Activated CD4-positive, alpha-beta T cell treated with anti-CD3 and anti-CD28 coated beads for 36 hours (primary cell): Measurements from ENCODE around the gene PXYLP1. TPM values are rescaled to one million over a fixed set of nuclear protein-coding genes. Genes with fewer than 3 reads are reported as not detected.
A peak's percentile ranks its signal among the peaks of the same experiment; 100 is the strongest.

ENCODE experiments used
- ATAC-seq: fragments of 200-7000 bp; cut with Tn5 transposase; one replicate; pipeline ENCODE4 v1.10.0; 2021; ENCODE audit warnings: mild to moderate bottlenecking, moderate library complexity
- CTCF ChIA-PET: fragments of 350-600 bp; sonication (Branson Sonifier 250); formaldehyde crosslinking; loops from one replicate; lab custom pipeline; 2021; ENCODE audit warnings: antibody characterized with exemption; lab: Charles Lee
- POLR2A ChIA-PET: fragments of 350-600 bp; sonication (Branson Sonifier 250); formaldehyde crosslinking; loops from one replicate; lab custom pipeline; 2021; ENCODE audit warnings: antibody characterized with exemption, inconsistent platforms; lab: Charles Lee
- DNase-seq: peaks from one replicate; pipeline ENCODE4 v3.0.0-alpha.2; 2020
- H3K27ac Mint-ChIP-seq: one replicate; pipeline ENCODE4 v1.8.0; 2021; ENCODE audit warnings: mixed read lengths
- H3K27me3 Mint-ChIP-seq: one replicate; pipeline ENCODE4 v1.8.0; 2021; ENCODE audit warnings: mixed read lengths
- H3K36me3 Mint-ChIP-seq: one replicate; pipeline ENCODE4 v1.8.0; 2021; ENCODE audit warnings: low read depth, mixed read lengths
- H3K4me1 Mint-ChIP-seq: one replicate; pipeline ENCODE4 v1.8.0; 2021; ENCODE audit warnings: mixed read lengths
- H3K4me3 Mint-ChIP-seq: one replicate; pipeline ENCODE4 v1.8.0; 2021; ENCODE audit warnings: mild to moderate bottlenecking, moderate library complexity, mixed read lengths
- H3K9me3 Mint-ChIP-seq: one replicate; pipeline ENCODE4 v1.8.0; 2021; ENCODE audit warnings: low read depth, mixed read lengths
- intact Hi-C, 2 experiments: fragments of 100-400 bp; cut with DNase I in 1 of 2; cut with micrococcal nuclease in 1 of 2; formaldehyde crosslinking; loops; one replicate each; pipeline versions ENCODE4 v1.14.2 to v1.15.1; 2022 to 2024; cut with DNase I, micrococcal nuclease
- total RNA-seq, 2 experiments: library from RNA; stranded (reverse); gene quantifications; one replicate each; pipeline ENCODE4 v1.2.3, GENCODE V29; 2021

PXYLP1 gene
- 10 to 100 TPM; 10.3 to 12.2 TPM for total RNA-seq

GRCh38 chr3:141231101-141231951, at the start of gene PXYLP1:
TSS of gene PXYLP1 (plus strand) at chr3:141231825. CDS start at chr3:141260176, 28,351 bp downstream.
- Mint-ChIP-seq H3K4me1 (peaks cover 48% of the 10 kb centered on the region), H3K4me3 (peak within 1 kb of the TSS; percentile 94), H3K27me3 (no peaks in the 10 kb centered on the region), H3K9me3 (no peaks in the 10 kb centered on the region), H3K27ac (peak within 1 kb of the TSS; percentile 98), H3K36me3 (peaks cover 11% of the 10 kb centered on the region)
- intact Hi-C loops = loop anchor here (1.0 to 10.0 kb wide), 13 partner anchors 25 to 1843 kb away; partner anchors contain the start of genes ATP1B3 (in 1 of the 2), COPB2 (in 1 of the 2), SLC25A36 (in 1 of the 2) and XRN1 (in 1 of the 2)
- peak; percentile 95 for DNase-seq
- POLR2A ChIA-PET = interaction anchor here (0.8 to 1.5 kb wide), 8 partner anchors 12 to 288 kb away, joined by 3 to 9 read pairs (median 4); partner anchors contain the start of gene RASA2
- peak; percentile 92 for ATAC-seq
- CTCF ChIA-PET = interaction anchor here (0.5 to 3.1 kb wide), 29 partner anchors 10 to 405 kb away, joined by 3 to 42 read pairs (median 5); no protein-coding TSS in a partner anchor

- Mint-ChIP-seq H3K27me3 (no peaks in the 10 kb centered on the region), H3K27ac (no peak overlapping the region), H3K9me3 (peaks cover 8% of the 10 kb centered on the region), H3K4me3 (no peak overlapping the region), H3K36me3 (no peaks in the 10 kb centered on the region), H3K4me1 (no peaks in the 10 kb centered on the region)
- CTCF ChIA-PET = interaction anchor here (0.7 to 1.3 kb wide), 4 partner anchors 8 to 174 kb away, joined by 3 to 11 read pairs (median 4); no protein-coding TSS in a partner anchor
- ATAC-seq (no peak), DNase-seq (no peak)
- POLR2A ChIA-PET = no interaction called here
- intact Hi-C loops = no loop called here
These were observed 48.0 kb upstream of the PXYLP1 start for GRCh38 chr3:141183606-141184005.

- intact Hi-C loops = no loop called here
These were observed 47.2 kb upstream of the PXYLP1 start for GRCh38 chr3:141184430-141184829.

GRCh38 chr3:141191097-141191749, 40.4 kb upstream of the PXYLP1 start:
- ATAC-seq = no peak
- H3K4me3 Mint-ChIP-seq = no peak overlapping the region
- POLR2A ChIA-PET = no interaction called here
- peaks cover 2% of the 10 kb centered on the region for H3K27me3 Mint-ChIP-seq
- no peaks in the 10 kb centered on the region for H3K36me3 Mint-ChIP-seq
- CTCF ChIA-PET = interaction anchor here (0.7 to 3.5 kb wide), 20 partner anchors 8 to 293 kb away, joined by 3 to 38 read pairs (median 4); partner anchors contain the start of gene PXYLP1
- intact Hi-C loops = loop anchor here in 1 of 2 experiments (5.0 kb wide), 1 partner anchor 1764 kb away; no protein-coding TSS in a partner anchor
- DNase-seq = no peak
- no peak overlapping the region for H3K27ac Mint-ChIP-seq
- peaks cover 13% of the 10 kb centered on the region for H3K4me1 Mint-ChIP-seq
- H3K9me3 Mint-ChIP-seq = no peaks in the 10 kb centered on the region

More at GRCh38 chr3:141184430-141184829, 47.2 kb upstream of the PXYLP1 start:
- DNase-seq (no peak), ATAC-seq (no peak)
- H3K4me1 Mint-ChIP-seq = no peaks in the 10 kb centered on the region
- no peaks in the 10 kb centered on the region for H3K27me3 Mint-ChIP-seq
- H3K27ac Mint-ChIP-seq = no peak overlapping the region
- H3K9me3 Mint-ChIP-seq = peaks cover 8% of the 10 kb centered on the region
- ChIA-PET POLR2A (no interaction called here), CTCF (interaction anchor here (1.0 kb wide), 1 partner anchor 33 kb away, joined by 3 read pairs; no protein-coding TSS in a partner anchor)
- no peaks in the 10 kb centered on the region for H3K36me3 Mint-ChIP-seq
- H3K4me3 Mint-ChIP-seq = no peak overlapping the region

- H3K36me3 Mint-ChIP-seq = no peaks in the 10 kb centered on the region
- peaks cover 2% of the 10 kb centered on the region for H3K27me3 Mint-ChIP-seq
- no peak overlapping the region for H3K4me3 Mint-ChIP-seq
- ChIA-PET POLR2A (no interaction called here), CTCF (interaction anchor here (0.7 to 3.5 kb wide), 27 partner anchors 9 to 295 kb away, joined by 3 to 38 read pairs (median 4); partner anchors contain the start of gene PXYLP1)
- H3K27ac Mint-ChIP-seq = no peak overlapping the region
- peaks cover 13% of the 10 kb centered on the region for H3K4me1 Mint-ChIP-seq
- peak; percentile 100 for ATAC-seq
- H3K9me3 Mint-ChIP-seq = no peaks in the 10 kb centered on the region
- intact Hi-C loops = loop anchor here (1.0 to 5.0 kb wide), 8 partner anchors 39 to 1765 kb away; partner anchors contain the start of gene PXYLP1 (in 1 of the 2)
- DNase-seq = peak; percentile 98
These were observed 39.3 kb upstream of the PXYLP1 start for GRCh38 chr3:141192345-141192744.

- H3K27me3 Mint-ChIP-seq = peaks cover 2% of the 10 kb centered on the region
- intact Hi-C loops = loop anchor here in 1 of 2 experiments (2.0 to 5.0 kb wide), 2 partner anchors 64 to 1766 kb away; no protein-coding TSS in a partner anchor
- ChIA-PET CTCF (interaction anchor here (0.6 to 3.5 kb wide), 13 partner anchors 11 to 295 kb away, joined by 3 to 38 read pairs (median 3); partner anchors contain the start of gene PXYLP1), POLR2A (no interaction called here)
- DNase-seq (peak; percentile 8), ATAC-seq (no peak)
- H3K9me3 Mint-ChIP-seq = no peaks in the 10 kb centered on the region
- no peaks in the 10 kb centered on the region for H3K36me3 Mint-ChIP-seq
- peaks cover 13% of the 10 kb centered on the region for H3K4me1 Mint-ChIP-seq
- no peak overlapping the region for H3K27ac Mint-ChIP-seq
- no peak overlapping the region for H3K4me3 Mint-ChIP-seq
These were observed 38.4 kb upstream of the PXYLP1 start for GRCh38 chr3:141193066-141193830.

GRCh38 chr3:141201122-141201521, 30.5 kb upstream of the PXYLP1 start:
- H3K9me3 Mint-ChIP-seq = no peaks in the 10 kb centered on the region
- no peak overlapping the region for H3K4me3 Mint-ChIP-seq
- no peak overlapping the region for H3K27ac Mint-ChIP-seq
- DNase-seq (no peak), ATAC-seq (no peak)
- CTCF ChIA-PET = interaction anchor here (0.6 to 1.0 kb wide), 3 partner anchors 9 to 406 kb away, joined by 3 to 4 read pairs (median 3); no protein-coding TSS in a partner anchor
- H3K36me3 Mint-ChIP-seq = no peaks in the 10 kb centered on the region
- intact Hi-C loops = no loop called here
- POLR2A ChIA-PET = no interaction called here
- H3K4me1 Mint-ChIP-seq = no peaks in the 10 kb centered on the region
- no peaks in the 10 kb centered on the region for H3K27me3 Mint-ChIP-seq

- peaks cover 3% of the 10 kb centered on the region for H3K27me3 Mint-ChIP-seq
- CTCF ChIA-PET = interaction anchor here (0.6 kb wide), 1 partner anchor 286 kb away, joined by 4 read pairs; no protein-coding TSS in a partner anchor
- no peak for DNase-seq
- POLR2A ChIA-PET = no interaction called here
- ATAC-seq = no peak
- no peaks in the 10 kb centered on the region for H3K9me3 Mint-ChIP-seq
- no peaks in the 10 kb centered on the region for H3K36me3 Mint-ChIP-seq
- H3K27ac Mint-ChIP-seq = no peak overlapping the region
- H3K4me3 Mint-ChIP-seq = no peak overlapping the region
- no peaks in the 10 kb centered on the region for H3K4me1 Mint-ChIP-seq
- intact Hi-C loops = no loop called here
These were observed 28.9 kb upstream of the PXYLP1 start for GRCh38 chr3:141202682-141203081.

GRCh38 chr3:141203866-141204265, 27.8 kb upstream of the PXYLP1 start:
- no peaks in the 10 kb centered on the region for H3K36me3 Mint-ChIP-seq
- H3K27ac Mint-ChIP-seq = no peak overlapping the region
- H3K27me3 Mint-ChIP-seq = peaks cover 3% of the 10 kb centered on the region
- H3K4me1 Mint-ChIP-seq = no peaks in the 10 kb centered on the region
- H3K4me3 Mint-ChIP-seq = no peak overlapping the region
- DNase-seq (no peak), ATAC-seq (no peak)
- POLR2A ChIA-PET = no interaction called here
- intact Hi-C loops = no loop called here
- H3K9me3 Mint-ChIP-seq = no peaks in the 10 kb centered on the region
- CTCF ChIA-PET = no interaction called here

GRCh38 chr3:141204343-141204742, 27.3 kb upstream of the PXYLP1 start:
- no peak overlapping the region for H3K4me3 Mint-ChIP-seq
- ChIA-PET POLR2A (no interaction called here), CTCF (no interaction called here)
- DNase-seq (no peak), ATAC-seq (no peak)
- no peaks in the 10 kb centered on the region for H3K36me3 Mint-ChIP-seq
- no peak overlapping the region for H3K27ac Mint-ChIP-seq
- H3K9me3 Mint-ChIP-seq = no peaks in the 10 kb centered on the region
- H3K27me3 Mint-ChIP-seq = peaks cover 3% of the 10 kb centered on the region
- H3K4me1 Mint-ChIP-seq = no peaks in the 10 kb centered on the region
- intact Hi-C loops = no loop called here
